Spleen (tissue), 7 donors: ENCODE data around the gene TP73.

ENCODE experiments used
- CTCF ChIP-seq, 11 experiments: fragments of 200-600 bp in 7 of 11; fragments of 450-650 bp in 4 of 11; sonication (generic) in 4 of 11; IDR thresholded peaks in 8 of 11; conservative IDR thresholded peaks in 3 of 11; 1 replicate in 7 of 11; 2 replicates in 4 of 11; pipeline versions ENCODE4 v1.4.0 to v1.8.0; 2016 to 2021; ENCODE audit warnings: antibody characterized with exemption in 11 of 11, inconsistent platforms in 4 of 11, mild to moderate bottlenecking in 1 of 11
- POLR2A ChIP-seq, 3 donors: fragments of 450-650 bp; IDR thresholded peaks; one replicate each; pipeline ENCODE4 v1.5.1; 2017; ENCODE audit warnings: antibody characterized with exemption in 3 of 3, mild to moderate bottlenecking in 1 of 3
- POLR2AphosphoS5 ChIP-seq, 3 donors: sonication (generic); formaldehyde crosslinking; IDR thresholded peaks; one replicate each; pipeline ENCODE4 v1.5.1; 2017; ENCODE audit warnings: antibody characterized with exemption in 3 of 3
- donor health status: DM: no; HTN: no; CAD: no; lungs with moderate emphysema.
- donor health status: DM: no; HTN: no; CAD: no.
- donor health status: DM: no; HTN: no; CAD: no.

GRCh38 chr1:3699596-3699995 is 47.3 kb downstream of the TP73 start:
- TF ChIP-seq CTCF (IDR thresholded peaks at IDR 0.05 in 8 of 11, conservative IDR thresholded peaks at IDR 0.05 in 3 of 11) (no peak), POLR2A (IDR thresholded peaks at IDR 0.05) (no peak), POLR2AphosphoS5 (IDR thresholded peaks at IDR 0.05) (no peak)
